HG03439 (cell line): ENCODE measurements around the gene ATP1A4.
"Not testable (repeated sequence)": the region's sequence is repeated elsewhere in the genome, so short reads cannot be mapped to it uniquely, and the experiment has no call there.

Experiments
- ATAC-seq: cut with Tn5 transposase; IDR thresholded peaks from one replicate; pipeline ENCODE4 v1.9.1; 2021; ENCODE audit warnings: mild to moderate bottlenecking, moderate library complexity; ENCODE audit not compliant: unreplicated experiment

Gene ATP1A4

DNA sequence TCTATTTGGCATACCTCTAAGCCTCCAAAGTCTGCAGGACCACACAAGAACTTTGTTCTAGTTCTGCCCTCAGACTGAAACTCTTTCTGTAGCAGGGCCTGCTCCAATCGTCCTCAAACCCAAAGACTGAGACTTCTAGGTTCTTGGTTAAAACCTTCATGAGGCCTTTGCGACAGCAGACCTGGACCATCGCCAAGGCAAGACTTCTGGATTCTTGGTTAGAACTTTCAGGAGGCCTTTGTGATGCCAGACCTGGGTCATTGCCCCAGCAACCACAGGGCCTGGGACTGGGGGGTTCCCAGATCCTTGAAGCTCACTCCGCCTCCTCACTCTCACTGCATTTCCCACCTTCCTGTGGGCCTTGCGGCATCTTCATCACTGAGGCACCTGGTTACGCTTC, at the start of gene ATP1A4:
Gene ATP1A4 (plus strand): TSS at position 301 of the 400 bp plus-strand sequence. CDS start 438 bp downstream, outside the sequence.
- ATAC-seq: no peak

DNA sequence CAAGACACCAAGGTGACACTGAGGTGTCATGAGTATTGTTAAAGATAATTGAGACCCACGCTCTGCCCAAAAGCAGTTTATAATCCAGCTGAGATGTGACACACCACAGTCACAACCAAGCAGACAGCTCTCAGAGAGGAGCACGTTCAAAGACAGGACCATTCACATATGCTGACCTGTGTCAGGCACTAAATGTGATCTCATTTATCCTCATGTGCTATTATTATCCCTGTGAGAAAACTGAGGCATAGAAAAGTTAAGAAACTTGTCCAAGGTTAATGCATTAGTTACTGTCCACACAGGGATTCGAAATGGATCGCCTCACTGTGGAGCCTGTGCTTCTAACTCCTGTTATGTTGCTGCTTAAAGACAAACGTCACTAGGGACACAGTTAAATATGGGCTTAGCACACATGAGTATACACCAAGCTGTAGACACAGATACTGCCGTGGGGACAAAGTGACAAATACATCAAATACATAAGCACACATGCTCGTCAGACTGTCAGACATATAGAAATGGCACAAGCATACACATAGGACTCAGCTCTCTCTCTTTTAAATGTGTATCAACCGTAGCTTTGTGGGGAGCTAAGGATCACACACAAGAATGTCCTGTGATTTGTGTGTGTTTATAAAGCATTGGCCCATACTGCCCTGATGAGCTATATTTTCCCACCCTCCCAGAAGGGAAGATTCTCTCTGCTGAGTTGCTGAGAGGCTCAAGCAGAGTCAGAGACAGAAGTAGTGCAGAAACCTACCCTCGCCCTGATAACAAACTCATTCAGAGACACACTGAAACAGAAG, 49.5 kb upstream of the ATP1A4 start:
- ATAC-seq: no peak

DNA sequence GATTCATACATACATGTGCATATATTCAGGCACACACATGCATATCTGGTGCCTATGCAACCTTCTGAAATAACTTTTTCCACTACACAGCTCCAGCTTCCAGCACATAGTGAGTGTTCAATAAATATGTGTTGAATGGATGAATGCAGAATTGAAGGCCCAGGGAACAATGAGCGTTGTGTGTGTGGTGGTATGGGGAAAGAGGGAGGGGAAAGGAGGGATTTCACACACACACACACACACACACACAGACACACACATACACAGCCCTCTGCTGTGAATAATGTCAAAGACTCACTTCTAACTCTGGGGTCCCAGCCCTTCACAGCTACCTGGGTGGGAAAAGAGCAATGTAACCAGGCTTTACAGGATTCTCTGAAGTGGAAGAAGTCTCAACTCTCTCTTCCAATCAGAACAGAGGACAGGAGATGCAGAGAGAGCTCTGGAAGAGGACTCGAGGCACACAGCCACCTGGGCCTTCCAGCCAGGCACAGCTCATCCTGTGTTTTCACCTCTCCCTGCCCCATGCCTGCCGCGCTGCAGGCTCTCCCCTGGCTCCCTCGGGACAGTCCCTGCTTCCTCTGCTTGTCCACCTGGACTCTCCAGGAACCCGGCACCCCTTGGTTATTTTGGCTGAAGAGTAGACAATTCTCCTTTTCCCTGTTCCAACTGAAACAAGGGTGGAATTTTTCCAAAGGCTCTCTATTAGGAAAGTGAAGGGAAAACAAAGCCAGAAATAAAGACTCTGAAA, 47.6 kb upstream of the ATP1A4 start:
- ATAC-seq: no peak

DNA sequence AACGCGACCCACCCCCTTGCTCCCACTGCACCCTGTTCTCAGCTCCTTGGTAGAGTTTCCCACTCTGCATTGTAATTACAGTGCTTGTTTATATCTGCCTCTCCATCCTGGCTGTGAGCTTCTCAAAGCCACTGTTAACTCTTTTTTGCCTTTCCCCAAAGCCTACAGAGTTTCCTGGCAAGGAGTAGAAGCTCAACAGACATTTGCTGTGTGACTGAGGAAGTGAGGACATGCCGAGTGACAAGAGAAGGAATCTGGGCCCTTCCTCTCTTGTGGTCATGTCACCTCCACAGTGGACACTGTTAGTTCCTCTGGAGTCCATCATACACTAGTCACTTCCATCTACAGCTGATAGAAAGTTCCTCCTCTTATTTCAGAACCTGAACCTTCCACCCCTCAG, 46.9 kb upstream of the ATP1A4 start:
- ATAC-seq: no peak

DNA sequence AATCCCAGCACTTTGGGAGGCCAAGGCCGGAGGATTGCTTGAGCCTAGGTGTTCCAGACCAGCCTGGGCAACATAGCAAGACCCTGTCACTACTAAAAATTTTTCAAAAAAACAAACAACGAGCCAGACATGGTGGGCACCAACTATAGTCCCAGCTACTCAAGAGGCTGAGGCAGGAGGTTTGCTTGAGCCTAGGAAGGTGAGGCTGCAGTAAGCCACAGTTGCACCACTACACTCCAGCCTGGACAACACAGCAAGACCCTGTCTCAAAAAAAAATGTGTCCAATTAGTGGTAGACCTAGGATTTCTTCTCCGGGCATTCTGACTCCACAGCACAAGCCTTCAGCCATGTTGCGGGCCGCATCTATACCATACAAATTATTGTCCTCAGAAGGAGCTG, 46.2 kb upstream of the ATP1A4 start:
- no peak for ATAC-seq

DNA sequence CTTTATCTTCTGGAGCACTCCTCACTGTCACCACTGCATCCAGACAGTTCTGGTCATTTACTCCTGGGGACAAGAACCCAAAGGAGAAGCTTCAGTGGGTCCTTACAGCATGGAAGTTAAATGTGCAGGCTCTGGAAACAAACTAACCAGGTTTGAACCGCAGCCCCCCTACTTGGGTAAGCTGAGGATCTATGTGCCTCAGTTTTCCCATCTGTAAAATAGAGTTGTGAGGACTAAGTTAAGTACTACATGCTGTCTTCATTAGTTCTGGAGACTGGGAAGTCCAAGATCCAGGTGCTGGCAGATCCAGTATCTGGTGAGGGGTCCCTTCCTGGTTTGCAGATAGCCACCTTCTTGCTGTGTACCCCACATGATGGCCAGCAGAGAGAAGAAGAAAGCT, 43.9 kb upstream of the ATP1A4 start:
- no peak for ATAC-seq

DNA sequence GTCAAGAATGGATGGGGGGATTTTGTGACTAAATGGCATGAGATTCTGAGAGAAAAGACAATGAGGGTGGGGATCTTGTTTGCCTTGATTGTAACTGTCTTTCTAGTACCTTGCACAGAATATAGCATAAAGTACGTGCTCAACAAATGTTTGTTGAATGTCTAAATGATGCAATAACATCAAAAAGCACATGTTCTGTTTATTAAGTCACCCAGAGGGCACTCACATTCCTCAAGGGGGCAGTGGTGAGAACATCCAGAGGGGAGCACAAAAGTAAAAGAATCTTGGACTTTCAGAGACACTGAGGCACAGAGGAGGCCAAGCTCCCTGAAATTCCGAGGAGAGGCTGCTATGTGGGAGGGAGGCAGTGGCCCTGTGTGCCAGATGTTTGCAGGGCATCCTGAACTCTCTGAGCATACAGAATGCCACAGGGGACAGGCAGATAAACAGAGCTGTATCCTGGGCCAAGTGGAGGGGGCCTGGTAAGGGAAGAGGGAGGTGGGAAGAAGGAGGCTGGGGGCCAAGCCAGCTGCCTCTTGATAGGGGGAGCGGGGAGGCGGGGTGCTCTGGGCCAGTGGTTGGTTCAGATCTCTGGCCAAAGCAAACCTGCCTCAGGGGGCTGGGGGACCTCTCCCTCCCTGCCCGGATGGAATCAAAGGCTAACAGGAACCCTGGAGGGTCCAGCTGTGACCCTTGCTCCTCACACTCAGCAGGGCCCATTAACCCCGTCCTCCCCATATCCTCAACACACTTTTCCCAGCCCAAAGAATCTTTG, 42.3 kb upstream of the ATP1A4 start:
- no peak for ATAC-seq

DNA sequence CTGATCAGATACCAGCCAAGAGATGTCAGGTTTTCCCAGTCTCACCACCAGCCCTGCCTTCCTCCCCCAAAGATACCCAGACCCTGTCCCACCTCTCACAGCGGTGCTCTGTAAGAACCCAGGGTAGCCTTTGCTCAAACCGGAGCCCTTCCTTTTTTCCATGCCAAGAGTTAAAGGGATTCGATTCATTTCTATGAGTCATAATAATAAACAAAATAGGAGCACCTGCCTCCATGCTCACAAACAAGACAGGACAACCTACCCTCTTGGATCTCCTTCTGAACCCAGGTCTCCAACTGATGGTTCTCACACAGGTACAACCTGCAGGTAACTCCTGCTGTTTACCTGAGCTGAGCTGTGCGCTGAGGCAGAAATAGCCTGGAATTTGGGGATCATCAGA, 41.7 kb upstream of the ATP1A4 start:
- no peak for ATAC-seq

DNA sequence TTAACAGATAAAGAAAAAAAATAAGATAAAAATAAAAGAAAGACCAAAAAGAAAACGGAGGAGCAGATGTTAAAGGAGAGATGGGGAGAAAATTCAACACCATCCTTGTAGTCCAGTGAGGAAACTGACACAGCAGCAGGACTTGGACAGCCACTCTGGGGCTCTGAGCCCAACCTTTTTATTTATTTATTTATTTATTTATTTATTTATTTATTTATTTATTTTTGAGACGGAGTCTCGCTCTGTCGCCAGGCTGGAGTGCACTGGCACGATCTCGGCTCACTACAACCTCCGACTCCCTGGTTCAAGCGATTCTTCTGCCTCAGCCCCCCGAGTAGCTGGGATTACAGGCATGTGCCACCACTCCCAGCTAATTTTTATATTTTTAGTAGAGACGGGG, 39.9 kb upstream of the ATP1A4 start:
- ATAC-seq: not testable (repeated sequence)

DNA sequence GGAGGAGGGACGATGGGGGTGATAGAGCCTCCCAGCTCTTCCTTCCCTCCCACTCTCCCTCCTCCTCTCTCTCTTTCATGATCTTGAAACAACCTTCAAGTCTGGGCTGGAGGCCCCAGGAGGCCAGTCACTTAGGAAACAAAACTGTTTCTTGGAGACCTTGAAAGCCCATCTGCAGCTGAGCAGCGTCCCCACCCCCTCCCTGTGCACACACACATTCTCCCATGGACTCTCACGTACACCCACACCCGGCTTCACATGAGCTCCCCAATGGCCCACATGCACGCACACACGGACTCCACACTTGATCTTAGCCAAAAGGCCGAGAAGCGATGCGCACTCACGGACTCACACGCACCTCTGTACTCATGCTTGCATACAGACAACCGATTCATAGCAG, 39.0 kb upstream of the ATP1A4 start:
- ATAC-seq: no peak

DNA sequence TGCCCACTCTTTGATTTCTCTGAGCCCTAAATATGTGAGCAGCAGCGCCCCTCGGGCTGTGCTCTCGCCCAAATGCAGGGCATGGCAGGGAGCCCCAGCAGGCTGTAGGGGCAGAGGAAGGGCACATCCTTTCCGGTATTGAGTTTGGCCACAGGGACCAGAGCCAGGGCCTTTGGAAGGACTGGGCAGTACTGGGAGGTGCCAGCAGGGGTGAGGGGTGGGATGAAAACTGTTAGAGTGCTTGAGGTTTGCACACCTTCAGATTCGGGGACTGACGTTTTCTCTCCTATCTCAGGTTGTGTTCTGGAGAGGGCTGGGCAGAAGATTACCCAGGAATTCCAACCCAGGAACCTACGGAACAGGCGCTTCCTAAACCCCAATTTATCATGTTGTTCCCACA, 38.0 kb upstream of the ATP1A4 start:
- no peak for ATAC-seq

DNA sequence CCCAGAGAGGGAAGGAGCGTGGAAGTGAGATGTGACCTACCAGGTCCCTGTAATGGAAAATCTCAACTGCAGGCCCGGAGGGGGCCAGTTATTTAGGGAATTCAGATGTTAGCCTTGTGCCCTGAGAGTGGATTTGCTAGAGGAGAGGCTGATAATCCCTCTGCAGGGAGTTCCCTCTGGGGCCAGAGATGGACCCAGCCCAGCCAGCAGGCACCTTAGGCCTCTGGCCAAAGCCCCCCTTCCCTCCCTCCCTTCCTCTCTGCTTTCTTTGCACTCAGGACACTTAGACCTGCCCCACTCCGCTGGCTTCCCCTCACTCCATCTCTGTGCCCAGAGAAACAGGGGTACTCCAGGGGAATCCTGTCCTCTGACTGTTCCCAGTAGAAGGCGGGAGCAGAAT, 37.3 kb upstream of the ATP1A4 start:
- ATAC-seq: no peak

DNA sequence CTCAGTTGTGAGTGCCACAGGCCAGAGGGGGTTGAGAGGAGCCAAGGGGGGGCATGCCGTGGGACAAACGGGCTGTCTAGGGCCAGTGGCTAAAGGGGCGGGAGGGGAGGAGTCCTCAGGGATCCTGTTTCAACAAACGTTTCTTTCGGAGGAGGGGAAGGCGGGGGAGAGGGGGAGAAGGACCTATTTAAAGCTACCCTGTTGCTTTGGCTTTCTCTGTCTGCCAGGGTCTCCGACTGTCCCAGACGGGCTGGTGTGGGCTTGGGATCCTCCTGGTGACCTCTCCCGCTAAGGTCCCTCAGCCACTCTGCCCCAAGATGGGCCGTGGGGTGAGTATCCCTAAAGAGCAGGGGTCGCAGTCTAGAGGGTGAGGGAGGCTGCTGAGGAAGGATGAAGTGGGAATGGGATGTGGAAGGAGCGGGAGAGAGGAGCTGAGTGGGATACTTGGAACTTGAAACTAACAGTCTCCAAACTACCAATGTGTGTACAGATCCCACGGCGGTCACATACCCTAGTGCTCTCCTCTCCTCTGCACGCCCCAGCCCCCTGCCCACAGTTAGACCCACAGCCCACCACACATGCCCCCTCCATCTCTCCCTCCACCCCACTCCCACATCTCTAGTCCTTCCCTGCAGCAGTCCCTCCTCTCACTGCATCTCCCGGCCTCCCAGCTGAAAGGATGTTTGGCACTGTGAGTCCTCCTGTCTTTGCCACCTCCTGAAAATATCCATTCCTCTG, 35.7 kb upstream of the ATP1A4 start, which contains the start of gene ATP1A2:
Gene ATP1A2 (plus strand): TSS at position 215 of the 738 bp plus-strand sequence. CDS start 103 bp downstream, at position 318.
- ATAC-seq: no peak

DNA sequence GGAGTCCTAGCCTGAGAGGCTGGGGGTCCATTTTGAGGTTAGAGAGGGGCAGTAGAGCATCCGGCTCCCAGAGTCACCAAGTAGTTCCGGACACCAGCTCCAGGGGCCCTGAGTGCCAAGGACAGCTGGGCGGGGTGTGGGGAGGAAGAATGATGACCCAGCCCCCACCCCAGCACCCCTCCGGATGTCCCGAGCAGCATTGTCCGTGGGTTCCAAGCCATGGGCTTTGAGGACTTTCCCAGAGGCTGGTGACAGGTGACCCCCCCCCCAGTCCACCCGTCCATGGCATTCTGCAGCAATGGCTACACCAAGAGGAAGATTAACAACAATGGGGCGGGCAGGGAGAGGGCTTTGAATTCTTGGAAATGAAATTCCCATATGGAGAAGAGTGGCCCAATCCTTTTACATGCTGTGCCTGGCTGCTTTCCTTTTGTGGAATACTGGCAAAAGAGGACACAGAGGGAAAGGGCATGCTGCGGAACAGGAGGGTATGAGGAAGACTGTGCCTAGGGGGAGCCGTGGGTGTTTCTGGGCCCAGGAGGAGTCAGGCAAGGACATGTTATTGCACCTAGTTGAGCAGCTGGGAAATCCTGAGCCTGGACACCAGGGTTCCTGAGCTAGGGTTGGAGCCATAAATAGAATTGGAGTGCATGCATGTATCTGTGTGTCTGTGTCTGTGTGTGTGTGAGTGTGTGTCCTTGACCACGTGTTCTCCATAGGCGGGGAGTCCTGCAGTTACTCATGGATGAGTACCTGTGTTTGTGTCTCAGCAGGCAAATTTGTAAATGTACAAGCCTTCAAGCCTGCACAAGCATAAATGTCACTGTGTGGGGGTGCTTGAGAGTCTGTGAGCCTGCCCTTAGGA, 34.9 kb upstream of the ATP1A4 start:
- ATAC-seq: no peak

DNA sequence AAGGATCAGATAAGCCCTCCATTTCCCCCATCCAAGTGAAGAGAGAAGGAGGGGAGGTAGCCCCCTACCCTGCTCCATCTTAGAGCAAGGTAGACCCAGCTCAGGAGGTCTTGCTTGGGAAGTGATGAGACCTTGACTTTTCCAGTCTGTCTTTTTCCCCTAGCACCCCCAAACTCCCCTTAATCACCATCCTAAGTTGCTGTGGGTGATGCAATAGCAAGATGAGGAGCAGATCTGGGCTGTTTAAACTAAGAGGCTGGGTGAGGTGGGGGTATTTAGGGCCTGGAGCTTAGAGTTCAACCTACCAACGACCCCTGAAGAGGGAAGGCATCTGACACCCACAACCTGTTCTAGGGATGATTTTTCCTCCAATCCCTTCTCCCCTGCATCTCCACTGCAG, 34.1 kb upstream of the ATP1A4 start:
- no peak for ATAC-seq

DNA sequence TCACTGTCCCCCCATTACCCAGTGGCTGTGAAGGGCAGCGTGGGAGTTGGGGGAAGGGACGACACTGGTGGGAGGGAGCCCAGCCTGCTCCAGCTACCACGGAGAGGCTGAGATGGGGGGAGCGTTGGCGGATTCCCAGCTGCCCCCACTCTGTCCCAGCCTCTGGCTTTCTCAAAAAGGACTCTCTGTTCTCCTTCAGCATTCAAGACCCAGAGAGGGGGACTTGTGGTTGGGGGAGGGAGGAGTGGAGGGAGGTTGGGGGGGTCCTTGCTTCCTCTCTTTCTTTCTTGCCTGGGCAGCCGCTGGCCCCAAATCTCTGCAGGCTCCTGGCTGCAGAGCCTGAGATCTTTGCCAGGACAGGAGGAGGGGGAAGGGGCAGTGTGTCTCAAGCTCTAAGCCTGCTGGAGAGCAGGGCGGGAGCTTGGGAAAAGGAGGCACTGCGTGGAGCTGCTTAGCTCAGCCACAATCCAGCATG, 33.7 kb upstream of the ATP1A4 start:
- no peak for ATAC-seq

DNA sequence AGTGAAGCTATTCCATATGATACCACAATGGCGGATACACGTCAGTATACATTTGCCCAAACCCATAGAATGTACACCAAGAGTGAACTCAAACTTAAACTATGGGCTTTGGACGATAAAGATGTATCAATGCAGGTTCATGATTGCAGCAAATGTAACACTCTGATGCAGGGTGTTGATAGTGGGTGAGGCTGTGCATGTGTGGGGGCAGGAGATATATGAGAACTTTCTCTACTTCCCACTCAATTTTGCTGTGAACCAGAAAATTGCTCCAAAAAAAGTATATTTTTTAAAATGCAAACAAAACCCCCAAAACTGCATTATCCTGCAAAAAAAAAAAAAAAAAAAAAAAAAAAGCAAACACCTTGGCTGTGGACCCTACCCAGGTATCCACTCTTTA, 32.5 kb upstream of the ATP1A4 start:
- ATAC-seq: no peak

DNA sequence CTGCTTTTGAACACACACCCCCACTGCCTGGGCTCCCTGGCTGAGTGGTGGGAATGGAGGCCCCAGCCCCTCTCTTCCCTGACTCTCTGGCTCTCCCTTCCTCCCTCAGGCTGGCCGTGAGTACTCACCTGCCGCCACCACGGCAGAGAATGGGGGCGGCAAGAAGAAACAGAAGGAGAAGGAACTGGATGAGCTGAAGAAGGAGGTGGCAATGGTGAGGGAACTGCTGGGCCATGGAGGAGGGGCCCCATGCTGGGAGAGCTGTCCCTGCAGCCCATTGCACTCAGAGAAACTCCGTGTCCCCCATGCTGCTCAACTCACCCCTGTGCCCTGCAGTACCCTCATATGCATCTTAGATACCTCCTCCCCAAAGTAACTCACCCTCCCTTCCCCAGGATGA, 30.6 kb upstream of the ATP1A4 start:
- ATAC-seq: no peak

DNA sequence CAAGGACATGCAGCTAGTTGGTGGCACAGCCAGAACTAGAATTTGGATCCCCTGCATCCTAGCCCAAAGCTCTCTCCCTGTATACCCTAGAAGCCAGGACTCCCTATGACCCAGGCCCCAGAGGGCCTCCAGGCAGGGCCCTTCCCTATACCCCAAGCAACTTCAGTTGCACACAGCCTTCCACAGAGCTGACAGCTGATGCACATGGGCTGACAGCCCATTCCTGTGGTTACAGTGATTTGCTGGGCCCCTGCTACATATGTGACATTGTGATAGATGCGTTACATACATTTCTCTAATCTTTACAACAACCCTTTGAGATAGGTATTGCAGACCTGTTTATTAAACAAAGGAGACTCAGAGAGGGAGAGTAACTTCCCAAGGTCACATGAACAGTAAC, 30.0 kb upstream of the ATP1A4 start:
- no peak for ATAC-seq
